Cerebellar nuclear complex (tissue), 1 donor: ENCODE results near the gene PIGN.

Experiments used
- DNase-seq, 2 experiments: peaks; one replicate each; lab custom pipeline; 2025; lab: John Stamatoyannopoulos, UW

Gene PIGN

GRCh38 chr18:62109676-62110075 lies 77.2 kb downstream of the PIGN start:
- DNase-seq = no peak

DNA sequence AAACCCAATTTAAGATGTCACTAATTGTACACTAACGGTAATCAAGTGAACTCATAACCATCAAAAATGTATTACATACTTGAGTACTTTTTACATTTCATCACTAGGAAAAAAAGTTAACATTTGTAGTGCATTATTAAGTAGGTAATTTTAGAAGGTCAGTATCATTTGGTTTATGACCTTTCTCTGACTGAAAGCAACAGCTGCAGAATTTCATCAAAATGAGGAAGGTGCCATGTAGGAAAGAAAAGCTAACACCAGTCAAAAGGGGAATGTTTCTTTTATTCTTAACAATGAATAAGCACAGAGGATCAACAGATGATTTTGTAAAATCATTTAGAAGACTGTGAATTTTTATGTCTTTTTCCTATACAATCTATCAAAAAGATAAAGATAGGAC lies 79.0 kb downstream of the PIGN start:
- no peak for DNase-seq

GRCh38 chr18:62106271-62106670 lies 80.6 kb downstream of the PIGN start:
- no peak for DNase-seq

DNA sequence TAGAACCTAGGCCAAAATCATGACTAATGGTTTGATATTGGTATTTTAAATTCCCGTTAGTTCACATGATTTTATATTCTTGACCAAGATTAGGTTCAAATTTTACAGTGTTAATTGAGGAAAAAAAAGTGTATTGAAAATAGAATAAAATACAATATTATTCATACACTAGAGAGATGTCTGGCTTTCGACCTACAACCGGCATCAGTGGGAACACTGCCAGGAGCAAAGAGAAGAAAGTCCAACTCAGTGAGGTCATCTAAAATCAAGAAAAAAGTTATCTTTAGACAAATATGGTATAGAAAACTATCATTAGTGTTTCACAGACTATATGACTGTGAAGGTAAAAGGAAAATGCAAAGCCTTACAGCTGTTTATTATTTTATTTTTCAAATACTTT lies 81.5 kb downstream of the PIGN start:
- no peak for DNase-seq

GRCh38 chr18:62102221-62102620 lies 84.6 kb downstream of the PIGN start:
- DNase-seq = no peak

DNA sequence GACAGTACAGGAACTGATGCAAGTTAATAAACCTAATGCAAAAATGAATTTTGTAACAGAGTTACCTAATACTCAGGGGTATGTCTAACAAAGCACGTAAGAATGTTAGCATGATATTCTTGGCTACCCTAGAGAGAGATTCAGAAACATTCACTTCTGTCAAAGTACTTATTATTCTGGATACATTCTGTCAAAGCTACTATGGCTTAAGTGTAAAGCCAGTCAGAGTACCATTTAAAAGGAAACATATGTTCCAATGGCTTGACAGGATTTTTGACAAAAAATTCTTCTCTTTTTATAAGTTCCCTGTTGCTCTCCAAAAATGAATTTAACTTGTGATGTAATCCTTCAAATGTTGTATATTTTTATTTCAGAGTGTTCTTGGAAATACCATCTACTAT lies 85.5 kb downstream of the PIGN start:
- DNase-seq = no peak

- DNase-seq = no peak
Measured at GRCh38 chr18:62098960-62099359, 87.9 kb downstream of the PIGN start.

GRCh38 chr18:62097698-62098097 lies 89.2 kb downstream of the PIGN start:
- DNase-seq = no peak

DNA sequence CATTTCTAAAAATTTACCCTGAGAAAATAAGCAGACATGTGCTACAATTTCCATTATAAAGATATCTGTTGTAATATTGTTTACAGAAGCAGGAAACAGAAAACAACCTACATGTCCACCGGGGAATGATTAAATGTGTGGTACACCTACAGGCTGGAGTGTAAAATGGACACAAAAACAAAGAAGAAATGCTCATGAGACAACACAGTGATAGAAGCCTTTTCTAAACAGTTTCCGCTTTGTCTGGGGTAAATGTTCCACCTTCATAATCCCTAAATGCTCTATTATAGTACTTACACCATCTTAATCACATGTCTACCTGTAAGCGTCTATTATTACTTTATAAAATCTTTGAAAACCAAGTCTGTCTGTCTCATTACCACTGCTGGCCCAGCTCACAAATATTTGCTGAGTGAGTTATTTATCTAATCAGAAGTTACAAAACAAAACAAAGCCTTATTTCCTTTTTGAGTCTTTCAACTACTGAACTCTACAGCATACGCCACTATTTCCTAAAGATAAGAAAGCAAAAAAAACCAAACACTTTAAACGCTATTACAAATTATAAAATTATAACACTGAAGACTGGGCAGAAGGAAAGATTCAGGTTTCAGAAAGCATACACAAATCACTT lies 95.3 kb downstream of the PIGN start:
- no peak for DNase-seq

DNA sequence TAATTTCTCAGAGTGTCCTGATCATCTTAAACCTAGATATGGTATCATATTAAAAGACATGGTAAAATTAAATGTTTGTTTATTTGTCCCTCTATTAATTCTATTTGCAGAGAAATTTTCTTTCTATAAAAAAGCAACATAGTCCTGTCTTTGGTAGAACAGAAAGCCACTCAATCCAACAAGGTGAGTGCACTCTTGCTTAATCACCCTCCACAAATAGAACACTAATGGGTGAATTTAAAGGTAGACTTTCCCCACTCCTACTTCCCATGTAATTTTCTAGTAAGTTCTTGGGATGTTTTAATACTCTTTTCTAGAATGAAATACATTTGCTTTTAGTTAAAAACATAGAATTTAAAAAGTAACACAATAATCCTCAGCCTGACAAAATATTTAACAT lies 97.7 kb downstream of the PIGN start:
- no peak for DNase-seq

DNA sequence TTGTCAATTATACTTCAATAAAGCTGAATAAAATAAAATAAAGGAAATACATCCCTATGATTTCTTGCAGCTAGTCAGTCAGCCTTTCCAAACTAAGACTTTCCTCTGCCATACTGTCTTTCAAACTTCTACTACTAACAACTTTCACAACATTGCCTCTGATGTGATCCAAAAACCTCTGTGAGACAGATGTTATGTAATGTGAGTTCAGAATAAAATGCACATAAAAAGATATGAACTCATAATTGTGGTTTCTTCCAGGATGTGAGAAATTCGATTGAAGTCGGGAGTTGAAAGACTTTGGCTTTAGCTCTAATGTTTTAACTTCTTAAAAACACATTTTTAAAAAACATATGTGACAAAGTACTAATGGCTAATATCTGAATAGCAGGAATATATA lies 98.7 kb downstream of the PIGN start:
- DNase-seq = no peak

- DNase-seq = no peak
Measured at GRCh38 chr18:62085756-62086155, 101.1 kb downstream of the PIGN start.

DNA sequence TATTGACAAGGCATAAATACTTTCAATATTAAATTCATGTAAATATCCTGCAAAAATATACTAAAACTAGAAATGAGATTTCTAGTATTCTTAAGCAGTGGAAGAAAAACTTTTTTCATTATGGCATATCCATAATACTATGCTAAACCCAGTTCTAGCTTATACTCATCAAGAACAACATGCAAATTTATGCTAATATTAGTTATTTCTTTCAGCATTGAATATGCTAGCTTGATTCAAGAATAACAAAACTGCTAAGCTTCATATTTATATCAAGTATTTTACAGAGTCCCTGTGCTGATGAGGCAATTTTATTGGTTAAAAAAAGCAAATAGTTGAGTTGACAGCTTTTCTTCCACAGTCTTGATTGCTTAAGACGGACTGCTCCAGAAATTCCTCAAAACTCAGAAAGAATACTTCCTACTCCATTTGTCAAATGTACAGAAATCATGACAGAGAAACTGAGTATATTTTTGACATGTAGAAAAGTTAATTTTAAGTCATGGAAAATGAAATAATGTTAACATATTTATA lies 105.0 kb downstream of the PIGN start:
- DNase-seq = no peak

- no peak for DNase-seq
Measured at GRCh38 chr18:62081248-62081647, 105.6 kb downstream of the PIGN start.

- DNase-seq = no peak
Measured at GRCh38 chr18:62080172-62080900, 106.5 kb downstream of the PIGN start.

- DNase-seq = no peak
Measured at GRCh38 chr18:62073461-62074281, 113.2 kb downstream of the PIGN start.

- no peak for DNase-seq
Measured at GRCh38 chr18:62072370-62072769, 114.5 kb downstream of the PIGN start.

DNA sequence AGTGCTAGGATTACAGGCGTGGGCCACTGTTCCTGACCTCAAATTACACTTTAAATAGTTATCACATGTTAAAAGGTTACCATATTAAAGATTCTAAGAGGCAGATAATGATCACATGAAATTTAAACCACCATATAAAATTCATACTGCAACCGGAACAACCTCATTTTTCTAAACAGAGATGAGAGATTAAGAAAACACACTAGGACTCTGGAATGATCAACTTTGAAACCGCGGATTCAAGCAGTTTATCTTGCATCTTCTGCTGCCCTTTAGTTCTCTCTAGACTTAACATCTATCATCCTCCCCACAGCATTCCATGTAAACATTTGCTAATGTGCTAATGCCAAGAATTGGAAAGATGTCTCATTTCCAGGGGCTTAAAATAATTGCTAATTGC lies 115.8 kb downstream of the PIGN start:
- DNase-seq = no peak

- DNase-seq = no peak
Measured at GRCh38 chr18:62070302-62070701, 116.6 kb downstream of the PIGN start.

DNA sequence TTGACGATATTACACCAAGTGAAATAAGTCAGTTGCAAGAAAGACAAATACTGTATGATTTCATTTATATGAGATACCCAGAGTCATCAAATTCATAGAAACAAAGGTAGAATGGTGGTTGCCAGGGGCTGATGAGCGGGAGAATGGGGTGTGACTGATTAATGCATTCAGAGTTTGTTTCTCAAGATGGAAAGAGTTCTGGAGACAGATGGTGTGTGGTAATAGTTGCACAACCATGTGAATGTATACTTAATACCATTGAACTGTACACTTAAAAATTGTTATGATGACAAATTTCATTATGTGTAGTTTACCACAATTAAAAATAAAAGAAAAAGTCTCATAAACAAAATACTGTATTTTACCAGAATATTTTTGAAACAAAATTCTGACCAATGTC lies 117.3 kb downstream of the PIGN start:
- DNase-seq = no peak

- no peak for DNase-seq
Measured at GRCh38 chr18:62066102-62066818, 120.6 kb downstream of the PIGN start.

- DNase-seq = no peak
Measured at GRCh38 chr18:62064361-62064760, 122.5 kb downstream of the PIGN start.
